Measurements from ENCODE around the gene TBATA.

The TBATA gene

DNA sequence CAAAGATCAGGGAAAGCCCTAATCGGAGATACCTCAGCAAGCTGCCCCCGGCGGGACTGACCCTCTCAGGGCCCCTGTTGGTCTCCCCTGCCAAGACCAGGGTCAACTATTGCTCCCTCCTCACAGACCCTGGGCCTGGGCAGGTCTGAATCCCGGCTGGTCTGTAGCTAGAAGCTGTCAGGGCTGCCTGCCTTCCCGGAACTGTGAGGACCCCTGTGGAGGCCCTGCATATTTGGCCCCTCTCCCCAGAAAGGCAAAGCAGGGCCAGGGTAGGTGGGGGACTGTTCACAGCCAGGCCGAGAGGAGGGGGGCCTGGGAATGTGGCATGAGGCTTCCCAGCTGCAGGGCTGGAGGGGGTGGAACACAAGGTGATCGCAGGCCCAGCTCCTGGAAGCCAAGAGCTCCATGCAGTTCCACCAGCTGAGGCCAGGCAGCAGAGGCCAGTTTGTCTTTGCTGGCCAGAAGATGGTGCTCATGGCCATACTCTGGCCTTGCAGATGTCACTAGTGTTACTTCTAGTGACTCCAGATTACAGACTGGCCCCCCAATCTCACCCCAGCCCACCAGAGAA is 24.1 kb downstream of the TBATA start:
- no peak for TF ChIP-seq SIN3A (IDR thresholded peaks at IDR 0.05; ENCODE audit: borderline replicate concordance, insufficient read depth, low read length)

- TF ChIP-seq FOXP2 (optimal IDR thresholded peaks at IDR 0.05; ENCODE audit: borderline replicate concordance, extremely low read depth, extremely low read length, insufficient read depth) (no peak), TAF1 (IDR thresholded peaks at IDR 0.05; ENCODE audit: borderline replicate concordance, insufficient read depth, low read length) (no peak), POLR2AphosphoS5 (IDR thresholded peaks at IDR 0.05; ENCODE audit: low read depth, low read length) (no peak), SIN3A (IDR thresholded peaks at IDR 0.05; ENCODE audit: borderline replicate concordance, insufficient read depth, low read length) (no peak)
- TF ChIP-seq, protein P1, sequence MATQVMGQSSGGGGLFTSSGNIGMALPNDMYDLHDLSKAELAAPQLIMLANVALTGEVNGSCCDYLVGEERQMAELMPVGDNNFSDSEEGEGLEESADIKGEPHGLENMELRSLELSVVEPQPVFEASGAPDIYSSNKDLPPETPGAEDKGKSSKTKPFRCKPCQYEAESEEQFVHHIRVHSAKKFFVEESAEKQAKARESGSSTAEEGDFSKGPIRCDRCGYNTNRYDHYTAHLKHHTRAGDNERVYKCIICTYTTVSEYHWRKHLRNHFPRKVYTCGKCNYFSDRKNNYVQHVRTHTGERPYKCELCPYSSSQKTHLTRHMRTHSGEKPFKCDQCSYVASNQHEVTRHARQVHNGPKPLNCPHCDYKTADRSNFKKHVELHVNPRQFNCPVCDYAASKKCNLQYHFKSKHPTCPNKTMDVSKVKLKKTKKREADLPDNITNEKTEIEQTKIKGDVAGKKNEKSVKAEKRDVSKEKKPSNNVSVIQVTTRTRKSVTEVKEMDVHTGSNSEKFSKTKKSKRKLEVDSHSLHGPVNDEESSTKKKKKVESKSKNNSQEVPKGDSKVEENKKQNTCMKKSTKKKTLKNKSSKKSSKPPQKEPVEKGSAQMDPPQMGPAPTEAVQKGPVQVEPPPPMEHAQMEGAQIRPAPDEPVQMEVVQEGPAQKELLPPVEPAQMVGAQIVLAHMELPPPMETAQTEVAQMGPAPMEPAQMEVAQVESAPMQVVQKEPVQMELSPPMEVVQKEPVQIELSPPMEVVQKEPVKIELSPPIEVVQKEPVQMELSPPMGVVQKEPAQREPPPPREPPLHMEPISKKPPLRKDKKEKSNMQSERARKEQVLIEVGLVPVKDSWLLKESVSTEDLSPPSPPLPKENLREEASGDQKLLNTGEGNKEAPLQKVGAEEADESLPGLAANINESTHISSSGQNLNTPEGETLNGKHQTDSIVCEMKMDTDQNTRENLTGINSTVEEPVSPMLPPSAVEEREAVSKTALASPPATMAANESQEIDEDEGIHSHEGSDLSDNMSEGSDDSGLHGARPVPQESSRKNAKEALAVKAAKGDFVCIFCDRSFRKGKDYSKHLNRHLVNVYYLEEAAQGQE (IDR thresholded peaks at IDR 0.05; ENCODE audit: insufficient read depth in 1 of 2, low read depth in 2 of 2, low read length in 2 of 2): no peak
Measured at GRCh38 chr10:70760271-70760787, 24.8 kb downstream of the TBATA start.

DNA sequence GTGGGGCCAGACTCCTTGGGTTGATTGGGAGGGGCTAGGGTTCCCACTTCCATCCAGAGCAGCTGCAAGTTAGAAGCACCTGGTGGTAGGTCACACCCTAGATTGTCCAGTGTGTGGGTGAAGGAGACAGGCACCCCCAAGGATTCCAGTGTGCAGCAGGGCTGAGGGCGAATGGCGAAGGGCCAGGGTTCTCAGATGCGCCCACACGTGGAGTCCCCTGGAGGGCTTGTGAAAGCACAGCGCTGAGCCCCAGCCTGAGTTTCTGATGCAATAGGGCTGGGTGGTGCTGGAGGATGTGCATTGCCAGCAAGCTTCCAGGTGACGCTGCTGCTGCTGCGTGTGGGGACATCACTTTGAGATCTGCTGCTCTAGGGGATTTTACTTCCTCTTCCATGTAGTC is 25.4 kb downstream of the TBATA start:
- TF ChIP-seq SIN3A (IDR thresholded peaks at IDR 0.05; ENCODE audit: borderline replicate concordance, insufficient read depth, low read length) (no peak), POLR2AphosphoS5 (IDR thresholded peaks at IDR 0.05; ENCODE audit: low read depth, low read length) (no peak)

GRCh38 chr10:70758757-70759514 is 26.2 kb downstream of the TBATA start:
- TF ChIP-seq, protein P1 (IDR thresholded peaks at IDR 0.05; ENCODE audit: insufficient read depth in 1 of 2, low read depth in 2 of 2, low read length in 2 of 2): no peak
- TF ChIP-seq POLR2AphosphoS5 (IDR thresholded peaks at IDR 0.05; ENCODE audit: low read depth, low read length): no peak
- TF ChIP-seq FOXP2 (optimal IDR thresholded peaks at IDR 0.05; ENCODE audit: borderline replicate concordance, extremely low read depth, extremely low read length, insufficient read depth): no peak
- TF ChIP-seq SIN3A (IDR thresholded peaks at IDR 0.05; ENCODE audit: borderline replicate concordance, insufficient read depth, low read length): no peak
- no peak for TF ChIP-seq TAF1 (IDR thresholded peaks at IDR 0.05; ENCODE audit: borderline replicate concordance, insufficient read depth, low read length)

GRCh38 chr10:70757856-70758255 is 27.3 kb downstream of the TBATA start:
- TF ChIP-seq SIN3A (IDR thresholded peaks at IDR 0.05; ENCODE audit: borderline replicate concordance, insufficient read depth, low read length) (no peak), POLR2AphosphoS5 (IDR thresholded peaks at IDR 0.05; ENCODE audit: low read depth, low read length) (no peak), TAF1 (IDR thresholded peaks at IDR 0.05; ENCODE audit: borderline replicate concordance, insufficient read depth, low read length) (no peak), FOXP2 (optimal IDR thresholded peaks at IDR 0.05; ENCODE audit: borderline replicate concordance, extremely low read depth, extremely low read length, insufficient read depth) (no peak)
- TF ChIP-seq, protein P1 (IDR thresholded peaks at IDR 0.05; ENCODE audit: insufficient read depth in 1 of 2, low read depth in 2 of 2, low read length in 2 of 2): no peak

GRCh38 chr10:70756700-70757360 is 28.3 kb downstream of the TBATA start:
- no peak for TF ChIP-seq TAF1 (IDR thresholded peaks at IDR 0.05; ENCODE audit: borderline replicate concordance, insufficient read depth, low read length)
- TF ChIP-seq, protein P1 (IDR thresholded peaks at IDR 0.05; ENCODE audit: insufficient read depth in 1 of 2, low read depth in 2 of 2, low read length in 2 of 2): no peak
- TF ChIP-seq SIN3A (IDR thresholded peaks at IDR 0.05; ENCODE audit: borderline replicate concordance, insufficient read depth, low read length): no peak
- no peak for TF ChIP-seq FOXP2 (optimal IDR thresholded peaks at IDR 0.05; ENCODE audit: borderline replicate concordance, extremely low read depth, extremely low read length, insufficient read depth)
- TF ChIP-seq POLR2AphosphoS5 (IDR thresholded peaks at IDR 0.05; ENCODE audit: low read depth, low read length): no peak

Data from PFSK-1 (cell line).